ENCODE measurements around the gene RNPEPL1.
"Not testable (repeated sequence)": the region's sequence is repeated elsewhere in the genome, so short reads cannot be mapped to it uniquely, and the experiment has no call there.

Gene RNPEPL1

GRCh38 chr2:240528406-240529040 lies 39.8 kb upstream of the RNPEPL1 start:
- DNase-seq (ENCODE audit: low read depth), result no peak
- H3K4me3 ChIP-seq (replicated peaks; ENCODE audit: low read depth, low read length), result no peak overlapping the region
- no peak for TF ChIP-seq CTCF (IDR thresholded peaks at IDR 0.05; ENCODE audit: low read length, missing control alignments)

GRCh38 chr2:240529344-240529999 lies 38.8 kb upstream of the RNPEPL1 start:
- no peak for TF ChIP-seq CTCF (IDR thresholded peaks at IDR 0.05; ENCODE audit: low read length, missing control alignments)
- no peak for DNase-seq (ENCODE audit: low read depth)
- no peak overlapping the region for H3K4me3 ChIP-seq (replicated peaks; ENCODE audit: low read depth, low read length)

GRCh38 chr2:240530181-240530580 lies 38.1 kb upstream of the RNPEPL1 start:
- no peak for DNase-seq (ENCODE audit: low read depth)
- H3K4me3 ChIP-seq (replicated peaks; ENCODE audit: low read depth, low read length), result no peak overlapping the region
- no peak for TF ChIP-seq CTCF (IDR thresholded peaks at IDR 0.05; ENCODE audit: low read length, missing control alignments)

GRCh38 chr2:240531038-240531437 lies 37.2 kb upstream of the RNPEPL1 start:
- no peak for TF ChIP-seq CTCF (IDR thresholded peaks at IDR 0.05; ENCODE audit: low read length, missing control alignments)
- no peak overlapping the region for H3K4me3 ChIP-seq (replicated peaks; ENCODE audit: low read depth, low read length)
- DNase-seq (ENCODE audit: low read depth), result no peak

GRCh38 chr2:240532031-240532775 lies 36.1 kb upstream of the RNPEPL1 start:
- TF ChIP-seq CTCF (IDR thresholded peaks at IDR 0.05; ENCODE audit: low read length, missing control alignments), result no peak
- DNase-seq (ENCODE audit: low read depth), result no peak
- no peak overlapping the region for H3K4me3 ChIP-seq (replicated peaks; ENCODE audit: low read depth, low read length)

- DNase-seq (ENCODE audit: low read depth), result no peak
- no peak for TF ChIP-seq CTCF (IDR thresholded peaks at IDR 0.05; ENCODE audit: low read length, missing control alignments)
- no peak overlapping the region for H3K4me3 ChIP-seq (replicated peaks; ENCODE audit: low read depth, low read length)
Observed at GRCh38 chr2:240538031-240538780, 30.1 kb upstream of the RNPEPL1 start.

- not testable (repeated sequence) for H3K4me3 ChIP-seq (replicated peaks; ENCODE audit: low read depth, low read length); DNase-seq (ENCODE audit: low read depth)
Observed at GRCh38 chr2:240539101-240539500, 29.2 kb upstream of the RNPEPL1 start.
